ENCODE measurements around the gene MSX1. TPM values are rescaled to one million over a fixed set of nuclear protein-coding genes. Genes with fewer than 3 reads are reported as not detected.

MSX1 gene
- total RNA-seq, 5 donors from 2014 or later (not counting 1 experiment from before 2014, with no cell fraction given) = not detected

GRCh38 chr4:4868040-4868757, 8.7 kb downstream of the MSX1 start:
- H3K4me1 Mint-ChIP-seq = peaks cover 13 to 30% (median 25%) of the 10 kb centered on the region in 3 donors
- H3K27me3 ChIP-seq (replicated peaks in 1 of 2; ENCODE audit: control insufficient read depth in 2 of 2, extremely low read depth in 1 of 2, insufficient read depth in 2 of 2, low read length in 1 of 2) = peaks cover 17 to 92% of the 10 kb centered on the region in 2 experiments
- H3K27ac Mint-ChIP-seq = no peak overlapping the region
- ChIA-PET CTCF (no interaction called here), POLR2A (no interaction called here)
- H3K36me3 ChIP-seq (ENCODE audit: control insufficient read depth in 2 of 2, extremely low read depth in 1 of 2, insufficient read depth in 1 of 2, low read length in 1 of 2) = no peaks in the 10 kb centered on the region
- ATAC-seq (replicated peaks in 1 of 4) (no peak), DNase-seq (no peak)
- H3K9me3 Mint-ChIP-seq = no peaks in the 10 kb centered on the region
- WGBS (ENCODE audit: insufficient coverage) = 17% methylated on average over 12 of the region's 24 CpGs
- H3K4me3 Mint-ChIP-seq = no peak overlapping the region
- H3K36me3 Mint-ChIP-seq = no peaks in the 10 kb centered on the region
- H3K27ac ChIP-seq (ENCODE audit: low read length) = no peak overlapping the region
- H3K4me1 ChIP-seq (ENCODE audit: control insufficient read depth in 1 of 2, extremely low read depth in 1 of 2, insufficient read depth in 2 of 2, low read length in 2 of 2) = peaks cover 0 to 29% of the 10 kb centered on the region in 2 experiments
- H3K4me3 ChIP-seq (ENCODE audit: control insufficient read depth in 1 of 2, extremely low read depth in 1 of 2, low read length in 1 of 2) = no peak overlapping the region
- H3K27me3 Mint-ChIP-seq = peaks cover 61 to 75% of the 10 kb centered on the region in 2 donors
- H3K9me3 ChIP-seq = no peaks in the 10 kb centered on the region

GRCh38 chr4:4868758-4869723, 9.6 kb downstream of the MSX1 start:
- DNase-seq (no peak), ATAC-seq (replicated peaks in 1 of 4) (no peak)
- H3K36me3 ChIP-seq (ENCODE audit: control insufficient read depth in 2 of 2, extremely low read depth in 1 of 2, insufficient read depth in 1 of 2, low read length in 1 of 2) = no peaks in the 10 kb centered on the region
- ChIA-PET CTCF (no interaction called here), POLR2A (no interaction called here)
- H3K27me3 ChIP-seq (replicated peaks in 1 of 2; ENCODE audit: control insufficient read depth in 2 of 2, extremely low read depth in 1 of 2, insufficient read depth in 2 of 2, low read length in 1 of 2) = peaks cover 16 to 99% of the 10 kb centered on the region in 2 experiments
- H3K9me3 Mint-ChIP-seq = no peaks in the 10 kb centered on the region
- H3K27ac Mint-ChIP-seq = no peak overlapping the region
- WGBS (ENCODE audit: insufficient coverage) = 11% methylated on average over 22 of the region's 37 CpGs
- no peaks in the 10 kb centered on the region for H3K9me3 ChIP-seq
- H3K4me3 ChIP-seq (ENCODE audit: control insufficient read depth in 1 of 2, extremely low read depth in 1 of 2, low read length in 1 of 2) = no peak overlapping the region
- H3K4me1 ChIP-seq (ENCODE audit: control insufficient read depth in 1 of 2, extremely low read depth in 1 of 2, insufficient read depth in 2 of 2, low read length in 2 of 2) = peaks cover 0 to 29% of the 10 kb centered on the region in 2 experiments
- H3K36me3 Mint-ChIP-seq = no peaks in the 10 kb centered on the region
- H3K4me3 Mint-ChIP-seq = no peak overlapping the region
- no peak overlapping the region for H3K27ac ChIP-seq (ENCODE audit: low read length)
- H3K27me3 Mint-ChIP-seq = peaks cover 64 to 77% of the 10 kb centered on the region in 2 donors
- peaks cover 14 to 29% (median 25%) of the 10 kb centered on the region in 3 donors for H3K4me1 Mint-ChIP-seq

- WGBS (ENCODE audit: insufficient coverage) = 7% methylated on average over 17 of the region's 40 CpGs
- no peak overlapping the region for H3K27ac Mint-ChIP-seq
- CTCF ChIA-PET = no interaction called here
- POLR2A ChIA-PET = no interaction called here
- H3K4me3 Mint-ChIP-seq = no peak overlapping the region
- H3K9me3 Mint-ChIP-seq = no peaks in the 10 kb centered on the region
- Histone ChIP-seq H3K4me3 (ENCODE audit: control insufficient read depth in 1 of 2, extremely low read depth in 1 of 2, low read length in 1 of 2) (no peak overlapping the region), H3K27ac (ENCODE audit: low read length) (no peak overlapping the region), H3K27me3 (replicated peaks in 1 of 2; ENCODE audit: control insufficient read depth in 2 of 2, extremely low read depth in 1 of 2, insufficient read depth in 2 of 2, low read length in 1 of 2) (peaks cover 16 to 98% of the 10 kb centered on the region in 2 experiments), H3K36me3 (ENCODE audit: control insufficient read depth in 2 of 2, extremely low read depth in 1 of 2, insufficient read depth in 1 of 2, low read length in 1 of 2) (no peaks in the 10 kb centered on the region), H3K9me3 (no peaks in the 10 kb centered on the region), H3K4me1 (ENCODE audit: control insufficient read depth in 1 of 2, extremely low read depth in 1 of 2, insufficient read depth in 2 of 2, low read length in 2 of 2) (peaks cover 0 to 27% of the 10 kb centered on the region in 2 experiments)
- ATAC-seq (replicated peaks in 1 of 4) = no peak
- DNase-seq = no peak
- H3K27me3 Mint-ChIP-seq = peaks cover 65 to 77% of the 10 kb centered on the region in 2 donors
- H3K4me1 Mint-ChIP-seq = peaks cover 14 to 29% (median 25%) of the 10 kb centered on the region in 3 donors
- no peaks in the 10 kb centered on the region for H3K36me3 Mint-ChIP-seq
These were observed 10.5 kb downstream of the MSX1 start for GRCh38 chr4:4869731-4870571.

GRCh38 chr4:4870576-4871241, 11.2 kb downstream of the MSX1 start:
- Mint-ChIP-seq H3K27ac (no peak overlapping the region), H3K36me3 (no peaks in the 10 kb centered on the region), H3K27me3 (peaks cover 67 to 77% of the 10 kb centered on the region in 2 donors), H3K4me3 (no peak overlapping the region), H3K9me3 (no peaks in the 10 kb centered on the region), H3K4me1 (peaks cover 14 to 25% (median 20%) of the 10 kb centered on the region in 3 donors)
- ATAC-seq (replicated peaks in 1 of 4) (no peak), DNase-seq (no peak)
- Histone ChIP-seq H3K27me3 (replicated peaks in 1 of 2; ENCODE audit: control insufficient read depth in 2 of 2, extremely low read depth in 1 of 2, insufficient read depth in 2 of 2, low read length in 1 of 2) (peaks cover 15 to 98% of the 10 kb centered on the region in 2 experiments), H3K9me3 (no peaks in the 10 kb centered on the region), H3K4me1 (ENCODE audit: control insufficient read depth in 1 of 2, extremely low read depth in 1 of 2, insufficient read depth in 2 of 2, low read length in 2 of 2) (peaks cover 0 to 21% of the 10 kb centered on the region in 2 experiments), H3K36me3 (ENCODE audit: control insufficient read depth in 2 of 2, extremely low read depth in 1 of 2, insufficient read depth in 1 of 2, low read length in 1 of 2) (no peaks in the 10 kb centered on the region), H3K4me3 (ENCODE audit: control insufficient read depth in 1 of 2, extremely low read depth in 1 of 2, low read length in 1 of 2) (no peak overlapping the region), H3K27ac (ENCODE audit: low read length) (no peak overlapping the region)
- 10% methylated on average over 21 of the region's 26 CpGs for WGBS (ENCODE audit: insufficient coverage)
- ChIA-PET CTCF (no interaction called here), POLR2A (no interaction called here)

GRCh38 chr4:4871242-4871572, 11.7 kb downstream of the MSX1 start:
- Histone ChIP-seq H3K4me1 (ENCODE audit: control insufficient read depth in 1 of 2, extremely low read depth in 1 of 2, insufficient read depth in 2 of 2, low read length in 2 of 2) (peaks cover 0 to 17% of the 10 kb centered on the region in 2 experiments), H3K27me3 (replicated peaks in 1 of 2; ENCODE audit: control insufficient read depth in 2 of 2, extremely low read depth in 1 of 2, insufficient read depth in 2 of 2, low read length in 1 of 2) (peaks cover 15 to 93% of the 10 kb centered on the region in 2 experiments), H3K36me3 (ENCODE audit: control insufficient read depth in 2 of 2, extremely low read depth in 1 of 2, insufficient read depth in 1 of 2, low read length in 1 of 2) (no peaks in the 10 kb centered on the region), H3K4me3 (ENCODE audit: control insufficient read depth in 1 of 2, extremely low read depth in 1 of 2, low read length in 1 of 2) (no peak overlapping the region), H3K27ac (ENCODE audit: low read length) (no peak overlapping the region), H3K9me3 (no peaks in the 10 kb centered on the region)
- CTCF ChIA-PET = no interaction called here
- ATAC-seq (replicated peaks in 1 of 4) (no peak), DNase-seq (no peak)
- WGBS (ENCODE audit: insufficient coverage) = 1% methylated on average over 11 of the region's 18 CpGs
- no peak overlapping the region for H3K4me3 Mint-ChIP-seq
- no peaks in the 10 kb centered on the region for H3K9me3 Mint-ChIP-seq
- peaks cover 9 to 22% (median 17%) of the 10 kb centered on the region in 3 donors for H3K4me1 Mint-ChIP-seq
- no peaks in the 10 kb centered on the region for H3K36me3 Mint-ChIP-seq
- POLR2A ChIA-PET = no interaction called here
- H3K27me3 Mint-ChIP-seq = peaks cover 64 to 76% of the 10 kb centered on the region in 2 donors
- no peak overlapping the region for H3K27ac Mint-ChIP-seq
